ENCODE measurements around the gene SPAG7. TPM values are rescaled to one million over a fixed set of nuclear protein-coding genes. Genes with fewer than 3 reads are reported as not detected.

Gene SPAG7
- polyA plus RNA-seq, 1 of the 3 experiments (the other 2 are of a cell fraction), result 133 TPM

GRCh38 chr17:4972322-4972721 lies 4.7 kb upstream of the SPAG7 start:
- no peak overlapping the region for H3K27ac ChIP-seq (ENCODE audit: low read depth in 2 of 2, low read length in 1 of 2)
- no peak overlapping the region for H3K9ac ChIP-seq
- no peaks in the 10 kb centered on the region for H3K9me2 ChIP-seq
- CTCF ChIA-PET, result interaction anchor here (1.1 to 6.6 kb wide), 5 partner anchors 8 to 90 kb away, joined by 3 to 52 read pairs (median 11); partner anchors contain the start of genes CAMTA2, CHRNE and KIF1C
- H3K9me3 ChIP-seq, result no peaks in the 10 kb centered on the region
- POLR2A ChIA-PET, result interaction anchor here (1.1 kb wide), 1 partner anchor 9 kb away, joined by 3 read pairs; no protein-coding TSS in a partner anchor
- no peaks in the 10 kb centered on the region for H3K27me3 ChIP-seq (ENCODE audit: insufficient read depth)
- peaks cover 15 to 31% of the 10 kb centered on the region in 2 experiments for H3K36me3 ChIP-seq (replicated peaks in 1 of 2; ENCODE audit: control insufficient read depth in 1 of 2, insufficient read depth in 2 of 2, low read length in 1 of 2)
- H3K79me2 ChIP-seq (ENCODE audit: insufficient read depth), result peaks cover 22% of the 10 kb centered on the region
- TF ChIP-seq SMC3 (IDR thresholded peaks at IDR 0.05; ENCODE audit: low read depth, low read length) (no peak), RAD21 (IDR thresholded peaks at IDR 0.05; ENCODE audit: low read length) (no peak), TAF1 (IDR thresholded peaks at IDR 0.05; ENCODE audit: borderline replicate concordance, low read depth, low read length) (no peak), POLR2AphosphoS5 (IDR thresholded peaks at IDR 0.05; ENCODE audit: low read depth, low read length) (no peak), FOSL2 (IDR thresholded peaks at IDR 0.05; ENCODE audit: borderline replicate concordance, low read depth) (no peak), FOXJ3 (CRISPR knock-in tag; IDR thresholded peaks at IDR 0.05) (no peak), TCF12 (IDR thresholded peaks at IDR 0.05) (no peak), TEAD4 (IDR thresholded peaks at IDR 0.05; ENCODE audit: borderline replicate concordance, insufficient read depth) (no peak), RXRA (IDR thresholded peaks at IDR 0.05; ENCODE audit: borderline replicate concordance, low read depth) (no peak), ELF1 (IDR thresholded peaks at IDR 0.05) (no peak), CTCF (IDR thresholded peaks at IDR 0.05) (no peak)
- DNase-seq, result no peak
- no peak overlapping the region for H3K4me3 ChIP-seq (ENCODE audit: low read depth in 2 of 2, low read length in 1 of 2)
- peaks cover 7% of the 10 kb centered on the region for H3F3A ChIP-seq (replicated peaks; ENCODE audit: insufficient read depth)
- no peak overlapping the region for H2AFZ ChIP-seq (ENCODE audit: low read depth)
- no peak overlapping the region for H3K4me2 ChIP-seq
- H3K4me1 ChIP-seq (ENCODE audit: control insufficient read depth in 1 of 2, insufficient read depth in 2 of 2, low read depth in 1 of 2, low read length in 1 of 2), result peaks cover 9 to 14% of the 10 kb centered on the region in 2 experiments; a peak in 2 of 4 replicates
- WGBS (ENCODE audit: low lambda C conversion rate), result 96% methylated on average over 9 of the region's 12 CpGs
- no peaks in the 10 kb centered on the region for H4K20me1 ChIP-seq (ENCODE audit: insufficient read depth)

GRCh38 chr17:4971826-4972225 lies 4.2 kb upstream of the SPAG7 start:
- POLR2A ChIA-PET, result interaction anchor here (1.1 kb wide), 1 partner anchor 9 kb away, joined by 3 read pairs; no protein-coding TSS in a partner anchor
- H3K4me1 ChIP-seq (ENCODE audit: control insufficient read depth in 1 of 2, insufficient read depth in 2 of 2, low read depth in 1 of 2, low read length in 1 of 2), result peaks cover 9 to 14% of the 10 kb centered on the region in 2 experiments; a peak in 2 of 4 replicates
- DNase-seq, result no peak
- H3K9me2 ChIP-seq, result no peaks in the 10 kb centered on the region
- no peak overlapping the region for H3K9ac ChIP-seq
- 91% methylated on average over 5 of the region's 6 CpGs for WGBS (ENCODE audit: low lambda C conversion rate)
- H3K36me3 ChIP-seq (replicated peaks in 1 of 2; ENCODE audit: control insufficient read depth in 1 of 2, insufficient read depth in 2 of 2, low read length in 1 of 2), result peaks cover 13 to 26% of the 10 kb centered on the region in 2 experiments
- H3K4me2 ChIP-seq, result no peak overlapping the region
- CTCF ChIA-PET, result interaction anchor here (2.1 to 6.6 kb wide), 4 partner anchors 8 to 91 kb away, joined by 8 to 52 read pairs (median 25); partner anchors contain the start of gene CAMTA2
- no peaks in the 10 kb centered on the region for H3K27me3 ChIP-seq (ENCODE audit: insufficient read depth)
- H3F3A ChIP-seq (replicated peaks; ENCODE audit: insufficient read depth), result peaks cover 9% of the 10 kb centered on the region
- H4K20me1 ChIP-seq (ENCODE audit: insufficient read depth), result no peaks in the 10 kb centered on the region
- H2AFZ ChIP-seq (ENCODE audit: low read depth), result no peak overlapping the region
- H3K79me2 ChIP-seq (ENCODE audit: insufficient read depth), result peaks cover 23% of the 10 kb centered on the region
- no peaks in the 10 kb centered on the region for H3K9me3 ChIP-seq
- no peak overlapping the region for H3K4me3 ChIP-seq (ENCODE audit: low read depth in 2 of 2, low read length in 1 of 2)
- no peak overlapping the region for H3K27ac ChIP-seq (ENCODE audit: low read depth in 2 of 2, low read length in 1 of 2)
- TF ChIP-seq MAX (IDR thresholded peaks at IDR 0.05; ENCODE audit: low read depth) (no peak), TAF1 (IDR thresholded peaks at IDR 0.05; ENCODE audit: borderline replicate concordance, low read depth, low read length) (no peak), NRF1 (IDR thresholded peaks at IDR 0.05; ENCODE audit: low read depth, low read length) (no peak), NFIC (IDR thresholded peaks at IDR 0.05; ENCODE audit: borderline replicate concordance) (no peak), USF2 (IDR thresholded peaks at IDR 0.05; ENCODE audit: borderline replicate concordance, low read depth, low read length) (no peak), REST (IDR thresholded peaks at IDR 0.05; ENCODE audit: low read depth, low read length) (no peak), JUND (IDR thresholded peaks at IDR 0.05) (no peak), YY1 (IDR thresholded peaks at IDR 0.05; ENCODE audit: low read depth) (no peak), GATA2 (CRISPR knock-in tag; IDR thresholded peaks at IDR 0.05) (no peak), FOXJ3 (CRISPR knock-in tag; IDR thresholded peaks at IDR 0.05) (no peak), EP300 (IDR thresholded peaks at IDR 0.05; ENCODE audit: borderline replicate concordance in 1 of 2, low read depth in 1 of 2, low read length in 1 of 2) (no peak), MXI1 (IDR thresholded peaks at IDR 0.05; ENCODE audit: low read depth, low read length) (no peak), GABPA (IDR thresholded peaks at IDR 0.05; ENCODE audit: low read depth) (no peak), POLR2AphosphoS5 (IDR thresholded peaks at IDR 0.05; ENCODE audit: low read depth, low read length) (no peak), SIN3A (IDR thresholded peaks at IDR 0.05; ENCODE audit: borderline replicate concordance, low read depth, low read length) (no peak), RXRA (IDR thresholded peaks at IDR 0.05; ENCODE audit: borderline replicate concordance, low read depth) (no peak)

Data from SK-N-SH (cell line).